SU-DHL-6 (cell line): ENCODE data around the gene SH2B2.
A peak's percentile ranks its signal among the peaks of the same experiment; 100 is the strongest.

Experiments
- H2AFZ ChIP-seq: fragments of 200-600 bp; sonication (generic); 2 replicates; pipeline ENCODE4 v1.6.1; 2014; ENCODE audit warnings: low read depth, mild to moderate bottlenecking, moderate library complexity, mixed read lengths, antibody characterized with exemption, low read length; ENCODE audit not compliant: severe bottlenecking
- H3F3A ChIP-seq: fragments of 200-600 bp; shearing (Covaris generic); 2 replicates; pipeline ENCODE4 v1.6.0; 2016; ENCODE audit warnings: antibody characterized with exemption, mild to moderate bottlenecking; ENCODE audit not compliant: insufficient read depth
- H3K27ac ChIP-seq: fragments of 200-600 bp; sonication (generic); 2 replicates; pipeline ENCODE4 v1.5.1; 2016; ENCODE audit warnings: low read depth, mild to moderate bottlenecking, low read length, moderate library complexity, mixed read lengths
- H3K27me3 ChIP-seq: fragments of 200-600 bp; sonication (generic), shearing (Covaris generic); 2 replicates; pipeline ENCODE4 v1.6.0; 2014; ENCODE audit warnings: mild to moderate bottlenecking, low read length
- H3K36me3 ChIP-seq: fragments of 200-600 bp; sonication (generic); 2 replicates; pipeline ENCODE4 v1.6.1; 2014; ENCODE audit warnings: mild to moderate bottlenecking, low read length, mixed read lengths
- H3K4me2 ChIP-seq: fragments of 300-600, 200-600 bp; shearing (Covaris generic), sonication (generic); 2 replicates; pipeline ENCODE4 v1.6.0; 2014; ENCODE audit warnings: low read length, low read depth, mild to moderate bottlenecking; ENCODE audit not compliant: poor library complexity, severe bottlenecking
- H3K4me3 ChIP-seq: fragments of 200-600 bp; sonication (generic); 2 replicates; pipeline ENCODE4 v1.5.1; 2014; ENCODE audit warnings: antibody characterized with exemption, low read length, mild to moderate bottlenecking, mixed read lengths; ENCODE audit not compliant: insufficient read depth, poor library complexity, severe bottlenecking
- H3K79me2 ChIP-seq: fragments of 200-600 bp; sonication (generic); 2 replicates; pipeline ENCODE4 v1.6.1; 2014; ENCODE audit warnings: mild to moderate bottlenecking, low read length, moderate library complexity; ENCODE audit not compliant: insufficient read depth
- H3K9ac ChIP-seq: fragments of 200-600 bp; sonication (generic); 2 replicates; pipeline ENCODE4 v1.7.0; 2014; ENCODE audit warnings: mild to moderate bottlenecking, low read length
- H3K9me2 ChIP-seq: fragments of 200-600 bp; sonication (generic); replicated peaks from 2 replicates; pipeline ENCODE4 v1.6.1; 2014; ENCODE audit warnings: low read length; ENCODE audit not compliant: insufficient read depth
- H3K9me3 ChIP-seq: fragments of 200-600 bp; sonication (generic); 2 replicates; pipeline ENCODE4 v1.6.1; 2014; ENCODE audit warnings: low read length, mixed read lengths; ENCODE audit not compliant: insufficient read depth
- H4K20me1 ChIP-seq: fragments of 200-600 bp; sonication (generic); 2 replicates; pipeline ENCODE4 v1.6.1; 2014; ENCODE audit warnings: low read depth, mild to moderate bottlenecking, antibody characterized with exemption, low read length, moderate library complexity, mixed read lengths
- CTCF ChIP-seq: fragments of 200-600 bp; sonication (generic); IDR thresholded peaks from one replicate; pipeline ENCODE4 v1.5.1; 2017; ENCODE audit warnings: antibody characterized with exemption, mild to moderate bottlenecking, low read length, moderate library complexity; ENCODE audit not compliant: insufficient read depth, poor library complexity, severe bottlenecking
- EZH2phosphoT487 ChIP-seq: fragments of 200-600 bp; sonication (generic), shearing (Covaris generic); conservative IDR thresholded peaks from 2 replicates; pipeline ENCODE4 v1.6.1; 2018; ENCODE audit warnings: mild to moderate bottlenecking, antibody characterized with exemption, low read length, moderate library complexity, mixed read lengths

SH2B2 gene

DNA sequence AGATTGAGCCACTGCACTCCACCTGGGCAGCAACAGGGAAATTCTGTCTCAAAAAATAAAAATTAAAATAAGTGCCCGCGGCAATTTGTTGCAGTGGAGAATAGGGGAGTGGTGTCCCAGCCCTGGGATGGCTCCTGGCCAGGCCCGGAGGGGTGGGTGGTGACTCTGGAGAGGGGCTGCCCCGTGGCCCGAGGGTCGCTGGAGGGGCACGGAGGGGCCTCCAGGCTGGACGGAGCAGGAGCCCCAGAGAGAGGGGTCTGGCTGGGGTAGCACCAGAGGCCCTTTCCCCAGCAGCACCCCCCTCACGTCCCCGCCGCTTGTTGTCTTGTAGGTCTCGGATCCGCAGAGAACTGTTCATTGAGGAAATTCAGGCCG lies 38.6 kb upstream of the SH2B2 start:
- no peaks in the 10 kb centered on the region for H4K20me1 ChIP-seq
- H3K9me2 ChIP-seq = no peaks in the 10 kb centered on the region
- peaks cover 24% of the 10 kb centered on the region for H3K36me3 ChIP-seq
- no peak for TF ChIP-seq EZH2phosphoT487
- no peak for TF ChIP-seq CTCF
- no peak overlapping the region for H3K9ac ChIP-seq
- H3K4me3 ChIP-seq = no peak overlapping the region
- H2AFZ ChIP-seq = no peak overlapping the region
- no peak overlapping the region for H3K27ac ChIP-seq
- H3K4me2 ChIP-seq = no peak overlapping the region
- no peaks in the 10 kb centered on the region for H3K9me3 ChIP-seq
- peaks cover 14% of the 10 kb centered on the region for H3F3A ChIP-seq
- H3K79me2 ChIP-seq = no peaks in the 10 kb centered on the region
- H3K27me3 ChIP-seq = no peaks in the 10 kb centered on the region

DNA sequence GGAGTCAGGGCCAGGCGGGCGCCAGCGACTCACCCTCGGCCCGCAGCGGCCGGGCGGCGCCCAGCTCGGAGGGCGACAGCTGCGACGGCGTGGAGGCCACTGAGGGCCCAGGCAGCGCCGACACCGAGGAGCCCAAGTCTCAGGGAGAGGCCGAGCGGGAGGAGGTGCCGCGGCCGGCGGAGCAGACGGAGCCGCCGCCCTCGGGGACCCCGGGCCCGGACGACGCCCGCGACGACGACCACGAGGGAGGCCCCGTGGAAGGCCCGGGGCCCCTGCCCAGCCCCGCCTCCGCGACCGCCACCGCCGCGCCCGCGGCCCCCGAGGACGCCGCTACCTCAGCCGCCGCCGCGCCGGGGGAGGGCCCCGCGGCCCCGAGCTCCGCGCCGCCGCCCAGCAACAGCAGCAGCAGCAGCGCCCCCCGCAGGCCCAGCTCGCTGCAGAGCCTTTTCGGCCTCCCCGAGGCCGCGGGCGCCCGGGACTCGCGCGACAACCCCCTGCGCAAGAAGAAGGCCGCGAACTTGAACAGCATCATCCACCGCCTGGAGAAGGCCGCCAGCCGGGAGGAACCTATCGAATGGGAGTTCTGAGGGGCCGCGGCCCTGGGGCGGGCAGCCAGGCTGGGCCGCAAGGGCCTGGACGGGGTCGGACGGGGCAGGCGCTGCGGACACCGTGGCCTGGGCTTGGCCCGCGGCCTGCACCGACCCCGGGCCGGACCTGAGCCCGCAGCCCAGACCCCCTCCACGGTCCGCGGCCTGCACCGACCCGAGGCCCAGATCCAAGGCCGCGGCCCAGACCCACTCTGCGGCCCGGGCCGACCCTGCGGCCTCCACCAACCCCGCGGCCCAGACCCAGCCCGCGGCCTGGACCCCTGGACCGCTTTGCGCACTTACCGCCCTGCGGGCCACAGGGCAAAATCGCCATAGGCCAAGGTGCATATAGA lies 37.9 kb upstream of the SH2B2 start:
- Histone ChIP-seq H3K4me2 (no peak overlapping the region), H3K9me2 (no peaks in the 10 kb centered on the region), H3K27ac (no peak overlapping the region), H3F3A (peaks cover 14% of the 10 kb centered on the region), H2AFZ (no peak overlapping the region), H3K4me3 (no peak overlapping the region), H3K9ac (no peak overlapping the region), H3K9me3 (no peaks in the 10 kb centered on the region), H3K79me2 (no peaks in the 10 kb centered on the region), H3K27me3 (no peaks in the 10 kb centered on the region), H3K36me3 (peaks cover 21% of the 10 kb centered on the region), H4K20me1 (no peaks in the 10 kb centered on the region)
- TF ChIP-seq CTCF = no peak
- TF ChIP-seq EZH2phosphoT487 = no peak

DNA sequence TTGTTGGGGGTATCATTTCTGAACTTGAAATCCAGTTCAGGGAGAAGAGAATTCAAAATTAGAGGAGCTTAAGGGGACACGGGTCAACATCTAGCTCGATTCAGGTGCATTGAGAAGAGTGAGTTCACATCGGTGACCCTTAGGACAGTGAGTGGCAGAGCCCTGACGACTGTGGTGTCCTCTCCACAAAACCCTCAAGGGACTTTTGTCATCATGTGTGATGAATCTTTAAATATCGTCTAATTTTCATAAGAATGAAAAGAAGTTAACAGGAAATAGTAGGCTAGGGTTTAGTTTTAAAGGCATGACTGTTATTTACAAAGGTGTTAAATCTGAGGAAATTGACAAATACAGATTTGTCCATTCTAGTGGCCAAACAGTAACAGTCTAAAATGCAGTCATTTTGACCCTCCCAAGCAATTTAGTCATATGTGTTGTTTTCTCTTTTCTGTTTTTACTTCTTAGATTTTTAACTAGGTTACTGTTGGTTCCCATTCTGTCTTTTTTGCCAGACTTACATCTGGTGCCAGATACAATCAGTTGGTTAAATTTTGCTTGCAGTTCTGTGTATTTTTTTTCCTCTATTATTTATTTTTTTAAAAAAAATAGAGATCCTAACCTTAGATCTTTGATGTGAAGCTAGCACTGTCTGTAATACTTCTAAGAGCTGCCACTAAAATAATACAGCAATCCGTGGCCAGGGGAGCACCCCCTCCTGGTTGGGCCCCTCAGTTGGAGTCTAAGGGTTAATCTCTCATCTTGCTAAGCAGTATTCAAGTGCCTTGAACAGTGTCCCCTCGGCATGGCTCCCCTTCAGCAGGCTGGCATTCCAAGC lies 34.9 kb upstream of the SH2B2 start:
- no peaks in the 10 kb centered on the region for H3K79me2 ChIP-seq
- H3K27me3 ChIP-seq = no peaks in the 10 kb centered on the region
- TF ChIP-seq EZH2phosphoT487 (no peak), CTCF (no peak)
- no peak overlapping the region for H3K4me3 ChIP-seq
- no peaks in the 10 kb centered on the region for H4K20me1 ChIP-seq
- H3K9me2 ChIP-seq = no peaks in the 10 kb centered on the region
- no peak overlapping the region for H2AFZ ChIP-seq
- H3K9me3 ChIP-seq = no peaks in the 10 kb centered on the region
- no peak overlapping the region for H3K9ac ChIP-seq
- H3F3A ChIP-seq = peaks cover 27% of the 10 kb centered on the region
- H3K27ac ChIP-seq = peak overlapping the region; percentile 12; the same call in 1 of the 2 replicates
- peaks cover 21% of the 10 kb centered on the region for H3K36me3 ChIP-seq
- H3K4me2 ChIP-seq = no peak overlapping the region
